Measurements from ENCODE around the gene SYCE1.

SYCE1 gene

GRCh38 chr10:133509700-133510099, 55.7 kb downstream of the SYCE1 start:
- H3K4me3 ChIP-seq (replicated peaks; ENCODE audit: low read depth, low read length) = no peak overlapping the region
- DNase-seq (ENCODE audit: extremely low read depth, low read depth) = no peak
- no peak for TF ChIP-seq CTCF (IDR thresholded peaks at IDR 0.05; ENCODE audit: low read depth, low read length, missing control alignments)
